GM18498 (cell line): ENCODE measurements around the gene CBR4.
"Not testable (repeated sequence)": the region's sequence is repeated elsewhere in the genome, so short reads cannot be mapped to it uniquely, and the experiment has no call there.

Source experiments
- ATAC-seq: cut with Tn5 transposase; IDR thresholded peaks from one replicate; pipeline ENCODE4 v1.9.1; 2021; ENCODE audit warnings: mild to moderate bottlenecking, moderate library complexity; ENCODE audit not compliant: unreplicated experiment

CBR4 gene

GRCh38 chr4:169035871-169036620 lies 26.0 kb upstream of the CBR4 start:
- not testable (repeated sequence) for ATAC-seq

GRCh38 chr4:169033660-169034059 lies 23.6 kb upstream of the CBR4 start:
- ATAC-seq, result no peak

GRCh38 chr4:169032883-169033645 lies 23.0 kb upstream of the CBR4 start:
- ATAC-seq, result no peak

- ATAC-seq, result no peak
Measured at GRCh38 chr4:169032194-169032593, 22.1 kb upstream of the CBR4 start.

GRCh38 chr4:169031392-169031791 lies 21.3 kb upstream of the CBR4 start:
- ATAC-seq, result no peak

- no peak for ATAC-seq
Measured at GRCh38 chr4:169030562-169030982, 20.5 kb upstream of the CBR4 start.

GRCh38 chr4:169029947-169030346 lies 19.9 kb upstream of the CBR4 start:
- no peak for ATAC-seq

- ATAC-seq, result no peak
Measured at GRCh38 chr4:169027663-169028062, 17.6 kb upstream of the CBR4 start.

GRCh38 chr4:169025184-169025583 lies 15.1 kb upstream of the CBR4 start:
- no peak for ATAC-seq

GRCh38 chr4:169024762-169025161 lies 14.7 kb upstream of the CBR4 start:
- ATAC-seq, result peak; percentile 87

GRCh38 chr4:169018406-169018805 lies 8.4 kb upstream of the CBR4 start:
- no peak for ATAC-seq

- ATAC-seq, result no peak
Measured at GRCh38 chr4:169017971-169018370, 7.9 kb upstream of the CBR4 start.

GRCh38 chr4:169015186-169015623 lies 5.2 kb upstream of the CBR4 start:
- ATAC-seq, result no peak

- ATAC-seq, result no peak
Measured at GRCh38 chr4:169014586-169014985, 4.5 kb upstream of the CBR4 start.

GRCh38 chr4:169013396-169013795 lies 3.3 kb upstream of the CBR4 start:
- no peak for ATAC-seq

- no peak for ATAC-seq
Measured at GRCh38 chr4:169012049-169012448, 2.0 kb upstream of the CBR4 start.

GRCh38 chr4:169009286-169010124 lies 550 bp downstream of the CBR4 start:
- peak; percentile 34 for ATAC-seq

- ATAC-seq, result no peak
Measured at GRCh38 chr4:169005453-169006099, 4.5 kb downstream of the CBR4 start.

GRCh38 chr4:169000315-169000714 lies 9.7 kb downstream of the CBR4 start:
- ATAC-seq, result no peak

GRCh38 chr4:168999809-169000208 lies 10.2 kb downstream of the CBR4 start:
- ATAC-seq, result no peak

- no peak for ATAC-seq
Measured at GRCh38 chr4:168998596-168998995, 11.5 kb downstream of the CBR4 start.
